SK-N-SH (cell line): ENCODE data around the gene TFPT. TPM values are rescaled to one million over a fixed set of nuclear protein-coding genes. Genes with fewer than 3 reads are reported as not detected.
A peak's percentile ranks its signal among the peaks of the same experiment; 100 is the strongest.

Experiments
- CTCF ChIA-PET: fragments of 300-600, 350-600 bp; formaldehyde crosslinking; extraction: SDS; loops from one replicate; lab custom pipeline; 2021; lab: Yijun Ruan, JAX
- POLR2A ChIA-PET: fragments of 350-600 bp; sonication (Branson Sonifier 250); formaldehyde crosslinking; extraction: SDS; loops from one replicate; lab custom pipeline; 2020; ENCODE audit warnings: antibody characterized with exemption, inconsistent platforms; lab: Yijun Ruan, JAX
- DNase-seq: peaks from one replicate; pipeline ENCODE4 v3.0.0; 2012
- H2AFZ ChIP-seq: fragments of 200-600 bp; sonication (generic); 2 replicates; pipeline ENCODE4 v1.8.1; 2016; ENCODE audit warnings: antibody characterized with exemption, mild to moderate bottlenecking, low read depth
- H3F3A ChIP-seq: fragments of 200-600 bp; sonication (generic); replicated peaks from 2 replicates; pipeline ENCODE3; 2016; ENCODE audit warnings: antibody characterized with exemption, mild to moderate bottlenecking; ENCODE audit not compliant: insufficient read depth
- H3K27ac ChIP-seq, 2 experiments: fragments of 200-500 bp in 1 of 2; fragments of 200-600 bp in 1 of 2; sonication (Bioruptor generic) in 1 of 2; sonication (generic), shearing (Covaris generic) in 1 of 2; 2 replicates each; pipeline versions ENCODE4 v1.5.1 to v1.6.1; 2014 to 2016; ENCODE audit warnings: low read depth in 2 of 2, inconsistent platforms in 1 of 2, low read length in 1 of 2, mild to moderate bottlenecking in 1 of 2, mixed read lengths in 1 of 2
- H3K27me3 ChIP-seq: fragments of 200-600 bp; sonication (generic), shearing (Covaris generic); 2 replicates; pipeline ENCODE4 v1.6.1; 2016; ENCODE audit warnings: mixed run types; ENCODE audit not compliant: insufficient read depth
- H3K36me3 ChIP-seq, 2 experiments: fragments of 200-500 bp in 1 of 2; fragments of 200-600 bp in 1 of 2; sonication (Bioruptor generic) in 1 of 2; sonication (generic) in 1 of 2; replicated peaks in 1 of 2; 2 replicates each; pipeline versions ENCODE3 to v1.5.1; 2014 to 2016; ENCODE audit warnings: low read length in 1 of 2, mild to moderate bottlenecking in 1 of 2; ENCODE audit not compliant: insufficient read depth in 2 of 2, control insufficient read depth in 1 of 2
- H3K4me1 ChIP-seq, 2 experiments: fragments of 200-500 bp in 1 of 2; fragments of 200-600 bp in 1 of 2; sonication (Bioruptor generic) in 1 of 2; sonication (generic), shearing (Covaris generic) in 1 of 2; 2 replicates each; pipeline versions ENCODE4 v1.5.1 to v1.6.1; 2014 to 2016; ENCODE audit warnings: low read depth in 1 of 2, low read length in 1 of 2, mixed run types in 1 of 2; ENCODE audit not compliant: insufficient read depth in 2 of 2, control insufficient read depth in 1 of 2
- H3K4me2 ChIP-seq: fragments of 200-600 bp; sonication (generic), shearing (Covaris generic); 2 replicates; pipeline ENCODE4 v1.6.1; 2017; ENCODE audit warnings: mixed run types
- H3K4me3 ChIP-seq, 2 experiments: fragments of 200-500 bp in 1 of 2; fragments of 200-600 bp in 1 of 2; sonication (Bioruptor generic) in 1 of 2; sonication (generic), shearing (Covaris generic) in 1 of 2; 2 replicates each; pipeline versions ENCODE4 v1.5.1 to v1.8.1; 2014 to 2016; ENCODE audit warnings: low read depth in 2 of 2, inconsistent platforms in 1 of 2, low read length in 1 of 2, mild to moderate bottlenecking in 1 of 2, mixed read lengths in 1 of 2, moderate library complexity in 1 of 2
- H3K79me2 ChIP-seq: fragments of 200-600 bp; sonication (generic); 2 replicates; pipeline ENCODE4 v1.8.1; 2017; ENCODE audit warnings: mild to moderate bottlenecking; ENCODE audit not compliant: insufficient read depth
- H3K9ac ChIP-seq: fragments of 200-600 bp; sonication (generic); 2 replicates; pipeline ENCODE4 v1.6.1; 2017; ENCODE audit warnings: mixed run types
- H3K9me2 ChIP-seq: fragments of 200-600 bp; sonication (generic); 2 replicates; pipeline ENCODE4 v1.6.1; 2017; ENCODE audit warnings: mixed run types
- H3K9me3 ChIP-seq: fragments of 200-600 bp; sonication (generic); 2 replicates; pipeline ENCODE4 v1.6.1; 2017; ENCODE audit warnings: mixed run types, mild to moderate bottlenecking, moderate library complexity
- H4K20me1 ChIP-seq: fragments of 200-600 bp; sonication (generic); 2 replicates; pipeline ENCODE4 v1.6.1; 2017; ENCODE audit warnings: mild to moderate bottlenecking, mixed run types; ENCODE audit not compliant: insufficient read depth
- CHD2 ChIP-seq: fragments of 150-350 bp; IDR thresholded peaks from 2 replicates; pipeline ENCODE4 v1.6.1; 2018; ENCODE audit warnings: low read length; ENCODE audit not compliant: partially characterized antibody
- CTCF ChIP-seq: fragments of 200-600 bp; sonication (generic); IDR thresholded peaks from 2 replicates; pipeline ENCODE4 v1.6.1; 2017; ENCODE audit warnings: antibody characterized with exemption, mild to moderate bottlenecking, moderate library complexity
- EZH2phosphoT487 ChIP-seq: fragments of 200-600 bp; sonication (generic); IDR thresholded peaks from 2 replicates; pipeline ENCODE4 v1.6.1; 2017; ENCODE audit warnings: low read depth, mixed run types, mild to moderate bottlenecking, antibody characterized with exemption, moderate library complexity, borderline replicate concordance
- FOSL2 ChIP-seq: IDR thresholded peaks from 2 replicates; pipeline ENCODE4 v1.4.0; 2012; ENCODE audit warnings: low read depth, mild to moderate bottlenecking, moderate library complexity, borderline replicate concordance
- FOXM1 ChIP-seq: IDR thresholded peaks from 2 replicates; pipeline ENCODE4 v1.4.0; 2012; ENCODE audit warnings: low read depth, mild to moderate bottlenecking
- GATA2 ChIP-seq: sonication (generic); formaldehyde crosslinking; IDR thresholded peaks from 2 replicates; pipeline ENCODE4 v1.5.0; 2020; ENCODE audit warnings: mild to moderate bottlenecking, missing genetic modification reagents
- JUND ChIP-seq: IDR thresholded peaks from 2 replicates; pipeline ENCODE4 v1.4.0; 2012
- MEF2A ChIP-seq: IDR thresholded peaks from 2 replicates; pipeline ENCODE4 v1.4.0; 2012; ENCODE audit warnings: low read depth, borderline replicate concordance
- MXI1 ChIP-seq: IDR thresholded peaks from 2 replicates; pipeline ENCODE4 v1.6.1; 2012; ENCODE audit warnings: mild to moderate bottlenecking, low read depth, low read length, improper control_type of control experiment
- NRF1 ChIP-seq: IDR thresholded peaks from 2 replicates; pipeline ENCODE4 v1.6.1; 2012; ENCODE audit warnings: low read depth, mild to moderate bottlenecking, low read length
- POLR2AphosphoS5 ChIP-seq: IDR thresholded peaks from 2 replicates; pipeline ENCODE4 v1.6.1; 2012; ENCODE audit warnings: low read depth, low read length
- RCOR1 ChIP-seq: fragments of 150-350 bp; IDR thresholded peaks from 2 replicates; pipeline ENCODE4 v1.6.1; 2017; ENCODE audit warnings: antibody characterized with exemption, low read length
- RXRA ChIP-seq: IDR thresholded peaks from 2 replicates; pipeline ENCODE4 v1.4.0; 2012; ENCODE audit warnings: low read depth, mild to moderate bottlenecking, borderline replicate concordance
- SMC3 ChIP-seq: IDR thresholded peaks from 2 replicates; pipeline ENCODE4 v1.6.1; 2012; ENCODE audit warnings: low read depth, low read length, improper control_type of control experiment
- TCF12 ChIP-seq: IDR thresholded peaks from 2 replicates; pipeline ENCODE4 v1.4.0; 2012
- TEAD4 ChIP-seq: IDR thresholded peaks from 2 replicates; pipeline ENCODE4 v1.4.0; 2012; ENCODE audit warnings: mild to moderate bottlenecking, borderline replicate concordance; ENCODE audit not compliant: insufficient read depth
- USF1 ChIP-seq: IDR thresholded peaks from 2 replicates; pipeline ENCODE4 v1.4.0; 2012; ENCODE audit warnings: low read depth, borderline replicate concordance
- USF2 ChIP-seq: fragments of 150-350 bp; IDR thresholded peaks from 2 replicates; pipeline ENCODE4 v1.6.1; 2017; ENCODE audit warnings: antibody characterized with exemption, low read length, low read depth, borderline replicate concordance
- YY1 ChIP-seq: IDR thresholded peaks from 2 replicates; pipeline ENCODE4 v1.4.0; 2012; ENCODE audit warnings: low read depth, mild to moderate bottlenecking
- WGBS: methylation state at CpG from one replicate; pipeline ENCODE4 v1.1.6; 2017; ENCODE audit warnings: low lambda C conversion rate; 5-methylcytosine and 5-hydroxymethylcytosine counted together
- polyA plus RNA-seq, 3 experiments: library from polyadenylated mRNA; depleted of rRNA; stranded (reverse); fragments of >200 nt; gene quantifications; 2 replicates each; pipeline ENCODE4 v1.2.3, GENCODE V29; 2012

TFPT gene
- polyA plus RNA-seq, 1 of the 3 experiments (the other 2 are of a cell fraction), result 49.7 TPM

- CTCF ChIA-PET, result no interaction called here
- H3K27ac ChIP-seq, result peak overlapping the region; percentile 41 to 72; a peak in 3 of 4 replicates
- peak; percentile 50 for DNase-seq
Measured at GRCh38 chr19:54136086-54136863, 20.8 kb upstream of the TFPT start.

GRCh38 chr19:54133957-54134590 lies 18.6 kb upstream of the TFPT start:
- Histone ChIP-seq H2AFZ (no peak overlapping the region), H3K79me2 (peaks cover 15% of the 10 kb centered on the region), H3K4me1 (peaks cover 0 to 16% of the 10 kb centered on the region in 2 experiments; a peak in 1 of 4 replicates), H3K27me3 (no peaks in the 10 kb centered on the region), H3K9me3 (no peaks in the 10 kb centered on the region), H3K4me3 (no peak overlapping the region), H3K27ac (no peak overlapping the region), H3K9me2 (no peaks in the 10 kb centered on the region), H4K20me1 (peaks cover 7% of the 10 kb centered on the region; the same call in 1 of the 2 replicates), H3K9ac (no peak overlapping the region), H3K36me3 (peaks cover 0 to 16% of the 10 kb centered on the region in 2 experiments), H3F3A (no peaks in the 10 kb centered on the region), H3K4me2 (no peak overlapping the region)
- CTCF ChIA-PET, result no interaction called here
- 92% methylated on average over 2 of the region's 2 CpGs for WGBS
- POLR2A ChIA-PET, result no interaction called here
- DNase-seq, result no peak
- no peak for TF ChIP-seq MEF2A
- no peak for TF ChIP-seq RXRA
- TF ChIP-seq POLR2AphosphoS5, result no peak
- no peak for TF ChIP-seq TCF12
- no peak for TF ChIP-seq FOXM1
- TF ChIP-seq MXI1, result no peak
- no peak for TF ChIP-seq SMC3
- no peak for TF ChIP-seq TEAD4
- TF ChIP-seq USF1, result no peak
- no peak for TF ChIP-seq GATA2 (CRISPR knock-in tag)
- no peak for TF ChIP-seq CTCF
- TF ChIP-seq YY1, result no peak
- no peak for TF ChIP-seq NRF1
- no peak for TF ChIP-seq USF2

More at GRCh38 chr19:54136086-54136863, 20.8 kb upstream of the TFPT start:
- TF ChIP-seq FOSL2 (no peak), CHD2 (no peak), RCOR1 (no peak), JUND (no peak), EZH2phosphoT487 (no peak), CTCF (no peak)
- peaks cover 29% of the 10 kb centered on the region for H4K20me1 ChIP-seq
- 12% methylated on average over 29 of the region's 30 CpGs for WGBS
- peak overlapping the region; percentile 62 to 71 for H3K4me3 ChIP-seq
- no peaks in the 10 kb centered on the region for H3F3A ChIP-seq
- peaks cover 4 to 21% of the 10 kb centered on the region in 2 experiments for H3K36me3 ChIP-seq
- H3K4me1 ChIP-seq, result peaks cover 0 to 24% of the 10 kb centered on the region in 2 experiments; a peak in 1 of 4 replicates
- H3K9me2 ChIP-seq, result no peaks in the 10 kb centered on the region
- peak overlapping the region; percentile 87 for H2AFZ ChIP-seq
- peaks cover 37% of the 10 kb centered on the region for H3K79me2 ChIP-seq
- no peaks in the 10 kb centered on the region for H3K27me3 ChIP-seq
- POLR2A ChIA-PET, result interaction anchor here (0.9 to 3.0 kb wide), 6 partner anchors 13 to 615 kb away, joined by 3 to 30 read pairs (median 4); partner anchors contain the start of genes LENG1, MBOAT7, PRPF31 and TFPT
- H3K9me3 ChIP-seq, result no peaks in the 10 kb centered on the region
- H3K9ac ChIP-seq, result peak overlapping the region; percentile 51; the same call in 1 of the 2 replicates
- peak overlapping the region; percentile 99 for H3K4me2 ChIP-seq
